HEK293 (cell line): ENCODE results near the gene ACTG1.

Experiments
- CTCF ChIA-PET: fragments of 350-600 bp; formaldehyde crosslinking; extraction: SDS; loops from one replicate; lab custom pipeline; 2021; ENCODE audit warnings: antibody characterized with exemption; lab: Yijun Ruan, JAX
- POLR2A ChIA-PET: fragments of 300-600 bp; formaldehyde crosslinking; extraction: SDS; loops from one replicate; lab custom pipeline; 2020; ENCODE audit warnings: antibody characterized with exemption, inconsistent platforms; lab: Yijun Ruan, JAX
- H3K27ac ChIP-seq: fragments of 200-500 bp; sonication (Bioruptor generic); 2 replicates; pipeline ENCODE4 v1.5.1; 2014; ENCODE audit warnings: low read depth, low read length, control low read depth, inconsistent platforms; ENCODE audit errors: extremely low read depth
- H3K36me3 ChIP-seq, 2 experiments: fragments of 200-500 bp in 1 of 2; sonication (Bioruptor generic) in 1 of 2; 1 replicate in 1 of 2; 2 replicates in 1 of 2; pipeline ENCODE4 v1.5.1; 2014 to 2017; ENCODE audit warnings: inconsistent platforms in 2 of 2, low read length in 2 of 2; ENCODE audit not compliant: control insufficient read depth in 2 of 2, insufficient read depth in 1 of 2
- H3K4me1 ChIP-seq: fragments of 200-500 bp; sonication (Bioruptor generic); 2 replicates; pipeline ENCODE4 v1.5.1; 2014; ENCODE audit warnings: mild to moderate bottlenecking, low read length, inconsistent platforms; ENCODE audit not compliant: control insufficient read depth, insufficient read depth
- H3K4me3 ChIP-seq: 2 replicates; pipeline ENCODE4 v1.5.1; 2011; ENCODE audit warnings: low read depth, mild to moderate bottlenecking, control low read depth, low read length, moderate library complexity
- H3K9me3 ChIP-seq: fragments of 200-500 bp; sonication (Bioruptor generic); 2 replicates; pipeline ENCODE4 v1.5.1; 2014; ENCODE audit warnings: low read depth, low read length, inconsistent platforms; ENCODE audit not compliant: control insufficient read depth, insufficient read depth
- MZF1 ChIP-seq: fragments of 450-650 bp; formaldehyde crosslinking; IDR thresholded peaks from 2 replicates; pipeline ENCODE4 v1.5.1; 2017; ENCODE audit warnings: missing biosample characterization, missing genetic modification characterization, borderline replicate concordance
- SCRT1 ChIP-seq: fragments of 450-650 bp; formaldehyde crosslinking; IDR thresholded peaks from 2 replicates; pipeline ENCODE4 v1.5.1; 2016; ENCODE audit warnings: missing biosample characterization, missing genetic modification characterization, borderline replicate concordance
- SCRT2 ChIP-seq: fragments of 450-650 bp; formaldehyde crosslinking; IDR thresholded peaks from 2 replicates; pipeline ENCODE4 v1.5.1; 2016; ENCODE audit warnings: missing biosample characterization, missing genetic modification characterization
- SP2 ChIP-seq: fragments of 450-650 bp; formaldehyde crosslinking; IDR thresholded peaks from 2 replicates; pipeline ENCODE4 v1.5.1; 2016; ENCODE audit warnings: missing biosample characterization, missing genetic modification characterization
- ZIC2 ChIP-seq: fragments of 450-650 bp; formaldehyde crosslinking; IDR thresholded peaks from 2 replicates; pipeline ENCODE4 v1.5.1; 2016; ENCODE audit warnings: missing biosample characterization, missing genetic modification characterization
- ZNF133 ChIP-seq: fragments of 450-650 bp; formaldehyde crosslinking; IDR thresholded peaks from 2 replicates; pipeline ENCODE4 v1.5.1; 2016; ENCODE audit warnings: missing biosample characterization, missing genetic modification characterization
- ZNF324 ChIP-seq: fragments of 450-650 bp; formaldehyde crosslinking; IDR thresholded peaks from 2 replicates; pipeline ENCODE4 v1.5.1; 2016; ENCODE audit warnings: missing biosample characterization, missing genetic modification characterization
- ZNF341 ChIP-seq: fragments of 450-650 bp; formaldehyde crosslinking; IDR thresholded peaks from 2 replicates; pipeline ENCODE4; 2016; ENCODE audit warnings: low read depth, missing biosample characterization, missing genetic modification characterization
- ZNF558 ChIP-seq: fragments of 450-650 bp; formaldehyde crosslinking; IDR thresholded peaks from 2 replicates; pipeline ENCODE4 v1.5.1; 2016; ENCODE audit warnings: missing biosample characterization, missing genetic modification characterization
- ZNF600 ChIP-seq: fragments of 450-650 bp; formaldehyde crosslinking; IDR thresholded peaks from 2 replicates; pipeline ENCODE4 v1.5.1; 2016; ENCODE audit warnings: missing biosample characterization, missing genetic modification characterization
- ZNF626 ChIP-seq: fragments of 450-650 bp; sonication (Bioruptor Pico); formaldehyde crosslinking; IDR thresholded peaks from 2 replicates; pipeline ENCODE4 v1.5.1; 2018; ENCODE audit warnings: missing biosample characterization, missing genetic modification characterization, inconsistent platforms
- ZNF660 ChIP-seq: fragments of 450-650 bp; IDR thresholded peaks from 2 replicates; pipeline ENCODE4 v1.5.1; 2018; ENCODE audit warnings: missing biosample characterization, mild to moderate bottlenecking, missing genetic modification characterization
- ZNF791 ChIP-seq: fragments of 450-650 bp; formaldehyde crosslinking; IDR thresholded peaks from 2 replicates; pipeline ENCODE4 v1.5.1; 2016; ENCODE audit warnings: missing biosample characterization, missing genetic modification characterization
- ZSCAN23 ChIP-seq: fragments of 450-650 bp; formaldehyde crosslinking; IDR thresholded peaks from 2 replicates; pipeline ENCODE4 v1.5.1; 2016; ENCODE audit warnings: missing biosample characterization, missing genetic modification characterization
- TF ChIP-seq, protein P1 (sequence below): fragments of 450-650 bp; formaldehyde crosslinking; IDR thresholded peaks from 2 replicates; pipeline ENCODE4 v1.5.1; 2016; ENCODE audit warnings: missing biosample characterization, missing genetic modification characterization

ACTG1 gene

DNA sequence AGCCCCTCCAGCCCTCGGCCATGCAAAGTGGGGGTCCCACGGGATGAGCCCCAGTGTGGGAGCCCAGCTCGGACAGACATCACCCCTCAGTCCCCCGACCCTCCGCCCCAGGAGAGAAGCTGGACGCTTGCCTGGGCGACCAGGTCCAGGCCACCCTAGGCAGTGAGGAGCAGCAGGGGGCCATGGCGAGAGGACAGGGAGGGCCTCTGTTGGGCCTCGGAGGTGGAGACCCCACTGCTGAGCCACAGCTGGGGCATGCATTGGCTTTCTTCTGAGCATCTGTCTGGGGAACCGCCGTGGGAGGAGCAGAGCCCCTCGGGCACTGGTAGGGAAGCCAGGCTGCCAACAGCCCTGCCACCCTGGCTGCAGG is 13.0 kb downstream of the ACTG1 start:
- H3K27ac ChIP-seq, result no peak overlapping the region
- ChIA-PET CTCF (no interaction called here), POLR2A (interaction anchor here (3.0 to 3.6 kb wide), 2 partner anchors 9 to 12 kb away, joined by 19 to 22 read pairs; partner anchors contain the start of gene ACTG1)
- H3K4me3 ChIP-seq, result no peak overlapping the region
- no peaks in the 10 kb centered on the region for H3K4me1 ChIP-seq
- H3K36me3 ChIP-seq, result no peaks in the 10 kb centered on the region
- no peaks in the 10 kb centered on the region for H3K9me3 ChIP-seq
- TF ChIP-seq ZNF660 (tag by site-specific recombination), result no peak
- TF ChIP-seq ZNF600 (tag by site-specific recombination), result 0 out of 2 replicates have a peak, but pooled peaks have one; percentile 53

DNA sequence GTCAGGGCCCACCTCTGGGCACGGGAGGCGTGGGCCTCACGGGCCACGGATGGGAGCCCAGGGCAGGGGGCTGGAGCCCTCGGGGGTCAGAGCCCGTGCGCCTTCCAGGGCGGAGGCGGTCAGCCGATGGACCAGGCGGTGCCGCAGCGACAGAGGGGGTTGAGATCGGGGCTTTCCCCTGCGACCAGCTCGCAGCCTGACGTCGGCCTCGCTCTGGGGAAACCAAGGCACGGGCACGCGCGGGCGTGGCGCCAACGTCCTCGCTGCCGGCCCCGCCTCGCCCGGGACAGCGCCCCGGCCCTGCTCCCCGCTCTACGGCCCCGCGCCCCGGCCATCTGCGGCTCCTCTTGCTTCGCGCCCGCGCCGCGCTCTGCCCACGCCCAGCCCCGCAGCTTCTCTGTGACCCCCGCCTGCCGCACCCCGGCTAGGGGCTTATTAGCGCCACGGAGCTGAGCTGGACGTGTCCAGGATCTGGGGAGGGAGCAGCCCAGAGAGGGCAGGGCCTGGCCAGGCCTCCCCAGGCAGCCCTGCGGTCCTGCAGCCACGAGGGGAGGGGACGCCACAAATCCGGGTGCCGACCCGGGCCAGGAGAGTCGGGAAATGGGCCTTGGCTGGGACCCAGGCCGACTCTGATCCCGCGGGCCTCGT is 13.5 kb downstream of the ACTG1 start:
- no peaks in the 10 kb centered on the region for H3K4me1 ChIP-seq
- TF ChIP-seq ZNF558 (no peak), ZNF626 (tag by site-specific recombination) (no peak), MZF1 (tag by site-specific recombination) (no peak), ZNF133 (tag by site-specific recombination) (no peak)
- H3K4me3 ChIP-seq, result no peak overlapping the region
- H3K27ac ChIP-seq, result no peak overlapping the region
- H3K36me3 ChIP-seq, result no peaks in the 10 kb centered on the region
- ChIA-PET POLR2A (interaction anchor here (3.0 to 3.6 kb wide), 2 partner anchors 10 to 13 kb away, joined by 19 to 22 read pairs; partner anchors contain the start of gene ACTG1), CTCF (interaction anchor here (0.6 to 2.9 kb wide), 2 partner anchors 14 to 27 kb away, joined by 3 to 11 read pairs; no protein-coding TSS in a partner anchor)
- no peaks in the 10 kb centered on the region for H3K9me3 ChIP-seq

DNA sequence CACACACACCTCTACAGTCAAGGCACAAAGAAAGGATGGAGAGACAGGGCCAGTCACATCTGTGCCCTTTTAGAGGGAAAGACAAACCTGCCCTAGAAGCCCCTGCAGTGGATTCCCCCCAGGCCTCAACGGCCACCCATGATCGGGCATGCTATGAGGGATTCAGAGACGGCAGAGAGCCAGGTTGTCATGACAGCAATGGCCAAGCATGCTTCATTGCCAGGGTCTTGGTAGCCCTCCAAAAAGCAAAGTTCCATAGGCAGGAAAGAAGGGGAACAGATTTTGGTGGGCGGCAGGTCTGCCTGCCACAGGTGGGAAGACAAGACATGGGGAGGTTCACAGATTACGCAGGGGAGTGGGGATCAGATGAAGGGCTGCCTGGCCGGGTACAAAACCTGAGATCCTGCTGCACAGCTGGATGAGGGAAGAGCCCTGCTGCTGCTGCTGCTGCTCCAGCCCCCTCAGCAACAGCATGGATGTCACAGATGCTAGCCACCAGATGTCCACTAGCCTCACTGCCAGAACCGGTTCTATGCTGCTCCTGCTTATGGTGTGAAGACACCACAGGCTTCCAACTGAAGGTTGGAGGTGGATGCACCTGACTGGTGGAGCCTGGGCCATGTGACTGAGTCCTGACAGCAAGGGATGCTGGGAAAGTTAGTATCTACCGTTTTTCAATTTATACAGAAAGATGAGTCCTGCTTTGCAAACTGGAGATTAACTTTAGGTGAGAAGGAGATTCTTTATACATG is 17.8 kb downstream of the ACTG1 start:
- no peak for TF ChIP-seq ZIC2
- TF ChIP-seq ZNF341 (tag by site-specific recombination), result peak; percentile 44
- TF ChIP-seq, protein P1, sequence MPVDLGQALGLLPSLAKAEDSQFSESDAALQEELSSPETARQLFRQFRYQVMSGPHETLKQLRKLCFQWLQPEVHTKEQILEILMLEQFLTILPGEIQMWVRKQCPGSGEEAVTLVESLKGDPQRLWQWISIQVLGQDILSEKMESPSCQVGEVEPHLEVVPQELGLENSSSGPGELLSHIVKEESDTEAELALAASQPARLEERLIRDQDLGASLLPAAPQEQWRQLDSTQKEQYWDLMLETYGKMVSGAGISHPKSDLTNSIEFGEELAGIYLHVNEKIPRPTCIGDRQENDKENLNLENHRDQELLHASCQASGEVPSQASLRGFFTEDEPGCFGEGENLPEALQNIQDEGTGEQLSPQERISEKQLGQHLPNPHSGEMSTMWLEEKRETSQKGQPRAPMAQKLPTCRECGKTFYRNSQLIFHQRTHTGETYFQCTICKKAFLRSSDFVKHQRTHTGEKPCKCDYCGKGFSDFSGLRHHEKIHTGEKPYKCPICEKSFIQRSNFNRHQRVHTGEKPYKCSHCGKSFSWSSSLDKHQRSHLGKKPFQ (tag by site-specific recombination), result peak; percentile 94
- no peak for TF ChIP-seq ZSCAN23
- peak; percentile 47; the same call in 1 of the 2 replicates for TF ChIP-seq SCRT1 (tag by site-specific recombination)
- TF ChIP-seq ZNF791 (tag by site-specific recombination), result no peak
- TF ChIP-seq SCRT2 (tag by site-specific recombination), result peak; percentile 53; the same call in 1 of the 2 replicates
- TF ChIP-seq, all 188 proteins: peak for 4
- ChIA-PET POLR2A (interaction anchor here (1.4 kb wide), 1 partner anchor 16 kb away, joined by 3 read pairs; no protein-coding TSS in a partner anchor), CTCF (no interaction called here)
- no peaks in the 10 kb centered on the region for H3K9me3 ChIP-seq
- H3K36me3 ChIP-seq, result no peaks in the 10 kb centered on the region
- H3K27ac ChIP-seq, result no peak overlapping the region; the same call in 1 of the 2 replicates
- peaks cover 3% of the 10 kb centered on the region; the same call in 1 of the 2 replicates for H3K4me1 ChIP-seq
- no peak overlapping the region for H3K4me3 ChIP-seq

DNA sequence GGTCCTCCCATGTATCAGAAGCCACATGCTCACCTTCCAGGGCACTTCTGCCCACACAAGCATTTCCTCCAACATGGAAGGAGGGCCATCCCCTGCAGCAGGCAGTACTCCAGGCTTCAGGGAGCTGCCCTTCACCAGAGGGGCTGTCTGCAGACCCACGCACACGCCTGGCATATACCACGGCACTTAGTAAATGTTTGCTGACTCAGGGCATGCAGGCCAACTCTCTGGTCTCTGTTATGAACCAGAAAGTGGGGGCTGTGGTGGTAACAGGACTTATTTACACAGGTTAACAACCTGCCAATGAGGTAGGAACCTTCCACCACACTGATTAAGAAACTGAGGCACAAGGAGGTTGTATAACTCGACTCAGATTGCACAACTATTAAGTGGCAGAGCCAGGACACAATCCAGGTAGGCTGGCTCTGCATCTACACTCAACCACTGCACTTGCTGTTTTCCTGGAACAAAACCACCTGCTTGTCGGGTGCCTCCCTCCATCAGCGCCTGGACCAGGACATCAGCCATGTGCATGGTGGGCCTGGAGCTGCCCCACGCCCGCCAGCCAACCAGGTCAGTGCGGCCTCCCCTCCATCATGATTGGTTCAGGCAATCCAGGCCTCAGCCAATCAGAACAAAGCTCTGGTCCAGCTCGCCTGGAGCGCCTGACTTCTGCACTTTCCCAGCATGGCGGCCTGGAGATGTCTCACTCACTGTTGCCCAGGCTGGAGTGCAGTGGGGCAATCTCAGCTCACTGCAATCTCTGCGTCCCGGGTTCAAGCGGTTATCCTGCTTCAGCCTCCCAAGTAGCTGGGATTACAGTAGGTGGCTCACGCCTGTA is 19.2 kb downstream of the ACTG1 start:
- CTCF ChIA-PET, result interaction anchor here (1.5 to 1.6 kb wide), 2 partner anchors 9 to 53 kb away, joined by 4 read pairs; no protein-coding TSS in a partner anchor
- peaks cover 4% of the 10 kb centered on the region; the same call in 1 of the 2 replicates for H3K4me1 ChIP-seq
- no peak overlapping the region for H3K27ac ChIP-seq
- TF ChIP-seq SP2, result peak; percentile 13; the same call in 1 of the 2 replicates
- TF ChIP-seq ZNF324 (tag by site-specific recombination), result no peak
- POLR2A ChIA-PET, result interaction anchor here (0.5 to 2.9 kb wide), 5 partner anchors 9 to 74 kb away, joined by 3 to 24 read pairs (median 4); no protein-coding TSS in a partner anchor
- H3K9me3 ChIP-seq, result no peaks in the 10 kb centered on the region
- H3K36me3 ChIP-seq, result no peaks in the 10 kb centered on the region
- H3K4me3 ChIP-seq, result no peak overlapping the region
